BLaER1 treated with 17β-estradiol and CSF1 and Interleukin-3, amounts not matched to agents 10 nM and 100 nM (cell line): ENCODE data around the gene CHAMP1.

Experiments used
- H3K27ac ChIP-seq, 11 experiments: shearing (Covaris generic); formaldehyde crosslinking; 2 replicates each; pipeline ENCODE4 v1.8.1; 2022
- H3K27me3 ChIP-seq, 11 experiments: shearing (Covaris generic); formaldehyde crosslinking; 2 replicates each; pipeline ENCODE4 v1.8.1; 2022
- H3K36me3 ChIP-seq, 11 experiments: shearing (Covaris generic); formaldehyde crosslinking; 2 replicates each; pipeline ENCODE4 v1.8.1; 2022
- H3K4me1 ChIP-seq, 10 experiments: shearing (Covaris generic); formaldehyde crosslinking; 2 replicates each; pipeline ENCODE4 v1.8.1; 2022
- H3K4me2 ChIP-seq, 11 experiments: shearing (Covaris generic); formaldehyde crosslinking; 2 replicates each; pipeline ENCODE4 v1.8.1; 2022
- H3K4me3 ChIP-seq, 10 experiments: shearing (Covaris generic); formaldehyde crosslinking; 2 replicates each; pipeline ENCODE4 v1.8.1; 2022
- H3K9ac ChIP-seq, 11 experiments: shearing (Covaris generic); formaldehyde crosslinking; 2 replicates each; pipeline ENCODE4 v1.8.1; 2022
- H3K9me3 ChIP-seq, 11 experiments: shearing (Covaris generic); formaldehyde crosslinking; replicated peaks in 1 of 11; 2 replicates each; pipeline ENCODE4 v1.8.1; 2022
- H4K20me1 ChIP-seq, 11 experiments: shearing (Covaris generic); formaldehyde crosslinking; 2 replicates each; pipeline ENCODE4 v1.8.1; 2022
- Cebpa-rat ChIP-seq, 11 experiments: shearing (Covaris generic); IDR thresholded peaks; 2 replicates each; pipeline ENCODE4 v1.8.1; 2022

Gene CHAMP1, protein sequence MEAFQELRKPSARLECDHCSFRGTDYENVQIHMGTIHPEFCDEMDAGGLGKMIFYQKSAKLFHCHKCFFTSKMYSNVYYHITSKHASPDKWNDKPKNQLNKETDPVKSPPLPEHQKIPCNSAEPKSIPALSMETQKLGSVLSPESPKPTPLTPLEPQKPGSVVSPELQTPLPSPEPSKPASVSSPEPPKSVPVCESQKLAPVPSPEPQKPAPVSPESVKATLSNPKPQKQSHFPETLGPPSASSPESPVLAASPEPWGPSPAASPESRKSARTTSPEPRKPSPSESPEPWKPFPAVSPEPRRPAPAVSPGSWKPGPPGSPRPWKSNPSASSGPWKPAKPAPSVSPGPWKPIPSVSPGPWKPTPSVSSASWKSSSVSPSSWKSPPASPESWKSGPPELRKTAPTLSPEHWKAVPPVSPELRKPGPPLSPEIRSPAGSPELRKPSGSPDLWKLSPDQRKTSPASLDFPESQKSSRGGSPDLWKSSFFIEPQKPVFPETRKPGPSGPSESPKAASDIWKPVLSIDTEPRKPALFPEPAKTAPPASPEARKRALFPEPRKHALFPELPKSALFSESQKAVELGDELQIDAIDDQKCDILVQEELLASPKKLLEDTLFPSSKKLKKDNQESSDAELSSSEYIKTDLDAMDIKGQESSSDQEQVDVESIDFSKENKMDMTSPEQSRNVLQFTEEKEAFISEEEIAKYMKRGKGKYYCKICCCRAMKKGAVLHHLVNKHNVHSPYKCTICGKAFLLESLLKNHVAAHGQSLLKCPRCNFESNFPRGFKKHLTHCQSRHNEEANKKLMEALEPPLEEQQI

GRCh38 chr13:114314074-114314912, at the start of gene CHAMP1:
Gene CHAMP1 (plus strand): TSS chr13:114314503. CDS start chr13:114323843, 9,340 bp downstream.
- no peaks in the 10 kb centered on the region for H3K9me3 ChIP-seq
- peaks cover 35 to 49% (median 42%) of the 10 kb centered on the region in 11 experiments; a peak in 20 of 22 replicates for H4K20me1 ChIP-seq
- peak within 1 kb of the TSS; percentile 81 to 97 (median 94) for H3K27ac ChIP-seq
- H3K27me3 ChIP-seq: no peaks in the 10 kb centered on the region
- peak within 1 kb of the TSS; percentile 88 to 97 (median 93) for H3K9ac ChIP-seq
- H3K4me3 ChIP-seq: peak within 1 kb of the TSS; percentile 75 to 90 (median 82)
- peaks cover 45 to 86% (median 77%) of the 10 kb centered on the region in 10 experiments for H3K4me1 ChIP-seq
- peak within 1 kb of the TSS; percentile 77 to 94 (median 88) for H3K4me2 ChIP-seq
- peaks cover 0 to 36% (median 25%) of the 10 kb centered on the region in 11 experiments; a peak in 15 of 22 replicates for H3K36me3 ChIP-seq
- TF ChIP-seq Cebpa-rat (IDR thresholded peaks at IDR 0.05): no peak

DNA sequence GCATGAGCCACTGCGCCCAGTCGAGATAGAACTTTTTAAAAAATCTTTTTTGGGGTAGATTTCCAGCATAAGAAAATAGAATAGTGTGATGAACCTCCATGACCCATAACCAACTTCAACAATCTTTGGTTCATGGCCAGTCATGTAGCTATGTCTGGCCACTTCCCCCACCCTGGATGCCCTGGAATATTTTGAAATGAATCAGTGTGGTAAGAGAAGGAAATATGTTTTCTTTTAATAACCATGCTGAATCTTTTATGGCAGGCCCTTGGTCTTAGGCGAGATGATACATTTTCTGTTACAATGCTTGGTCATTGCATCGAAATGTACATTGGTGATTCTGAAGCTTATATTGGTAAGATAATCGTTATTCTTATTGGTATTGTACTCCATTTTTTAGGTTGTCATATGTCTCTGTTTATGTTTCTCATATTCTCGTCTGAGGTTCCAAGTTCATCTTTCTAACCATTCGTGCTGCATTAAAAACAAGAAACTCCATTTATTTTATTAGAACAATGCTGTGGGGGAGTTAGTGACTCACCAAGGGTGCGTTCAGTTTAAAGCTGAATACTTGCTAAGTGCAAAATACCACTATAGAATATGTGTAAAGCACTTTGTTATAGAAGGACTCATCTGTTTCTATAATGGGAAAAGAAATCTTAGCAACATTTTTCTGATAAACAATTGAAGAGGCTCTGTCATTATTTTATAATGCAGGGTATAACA, 49.3 kb upstream of the CHAMP1 start:
- Histone ChIP-seq H3K4me2 (no peak overlapping the region), H3K36me3 (peaks cover 93 to 100% (median 97%) of the 10 kb centered on the region in 11 experiments), H3K27me3 (no peaks in the 10 kb centered on the region), H3K4me3 (no peak overlapping the region), H3K9ac (no peak overlapping the region), H3K9me3 (peaks cover 0 to 19% (median 9%) of the 10 kb centered on the region in 11 experiments; a peak in 10 of 22 replicates), H4K20me1 (peaks cover 0 to 25% (median 5%) of the 10 kb centered on the region in 11 experiments; a peak in 6 of 22 replicates), H3K27ac (no peak overlapping the region), H3K4me1 (peaks cover 0 to 51% (median 37%) of the 10 kb centered on the region in 10 experiments; a peak in 17 of 20 replicates)
- no peak for TF ChIP-seq Cebpa-rat (IDR thresholded peaks at IDR 0.05)

DNA sequence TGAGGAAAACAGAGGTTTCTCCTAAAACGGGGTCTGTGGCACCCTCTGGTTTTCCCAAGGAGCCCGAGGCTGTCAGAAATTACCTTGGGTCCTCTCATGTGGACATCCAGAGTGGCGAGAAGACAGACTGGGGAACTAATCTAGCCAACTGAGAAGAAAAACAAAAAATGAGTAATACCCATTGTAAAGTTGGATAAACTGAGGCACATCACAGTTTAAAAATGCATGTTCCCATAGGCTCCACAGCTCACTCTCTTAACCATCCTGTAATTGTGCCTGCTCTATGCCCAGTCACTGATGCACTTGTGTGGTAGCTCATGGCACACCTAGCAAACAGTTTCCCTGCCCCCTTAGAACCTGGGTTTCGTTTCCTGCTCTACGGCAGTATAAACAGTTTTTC, 48.1 kb upstream of the CHAMP1 start:
- H3K36me3 ChIP-seq: peaks cover 91 to 98% (median 93%) of the 10 kb centered on the region in 11 experiments
- TF ChIP-seq Cebpa-rat (IDR thresholded peaks at IDR 0.05): no peak

GRCh38 chr13:114268344-114269280, 45.7 kb upstream of the CHAMP1 start:
- Histone ChIP-seq H3K4me3 (no peak overlapping the region), H3K36me3 (peaks cover 88 to 99% (median 94%) of the 10 kb centered on the region in 11 experiments), H3K4me1 (peaks cover 0 to 15% (median 3%) of the 10 kb centered on the region in 10 experiments; a peak in 12 of 20 replicates), H3K9me3 (peaks cover 0 to 19% (median 9%) of the 10 kb centered on the region in 11 experiments; a peak in 10 of 22 replicates), H3K27me3 (no peaks in the 10 kb centered on the region), H4K20me1 (0 out of 22 replicates have a peak, but pooled peaks cover 0 to 6% (median 0%) of the 10 kb centered on the region in 11 experiments), H3K9ac (no peak overlapping the region), H3K27ac (no peak overlapping the region), H3K4me2 (peak overlapping the region in 2 of 11 experiments; percentile 7 to 13; a peak in 1 of 22 replicates)
- no peak for TF ChIP-seq Cebpa-rat (IDR thresholded peaks at IDR 0.05)

More for the DNA sequence above, 48.1 kb upstream of the CHAMP1 start:
- Histone ChIP-seq H3K4me1 (peaks cover 0 to 39% (median 27%) of the 10 kb centered on the region in 10 experiments; a peak in 17 of 20 replicates), H3K27me3 (no peaks in the 10 kb centered on the region), H3K27ac (no peak overlapping the region), H3K9me3 (peaks cover 0 to 19% (median 9%) of the 10 kb centered on the region in 11 experiments; a peak in 10 of 22 replicates), H3K4me3 (no peak overlapping the region), H3K4me2 (no peak overlapping the region), H4K20me1 (peaks cover 0 to 19% (median 5%) of the 10 kb centered on the region in 11 experiments; a peak in 6 of 22 replicates), H3K9ac (no peak overlapping the region)

- H3K4me2 ChIP-seq: no peak overlapping the region
- TF ChIP-seq Cebpa-rat (IDR thresholded peaks at IDR 0.05): 0 out of 22 replicates have a peak, but pooled peaks of 1 of the 11 experiments have one; percentile 31
- no peaks in the 10 kb centered on the region for H3K27me3 ChIP-seq
- H4K20me1 ChIP-seq: 0 out of 22 replicates have a peak, but pooled peaks cover 0 to 5% (median 0%) of the 10 kb centered on the region in 11 experiments
- H3K4me3 ChIP-seq: no peak overlapping the region
- H3K27ac ChIP-seq: no peak overlapping the region
- H3K36me3 ChIP-seq: peaks cover 88 to 99% (median 94%) of the 10 kb centered on the region in 11 experiments
- H3K4me1 ChIP-seq: peaks cover 0 to 10% (median 1%) of the 10 kb centered on the region in 10 experiments; a peak in 8 of 20 replicates
- H3K9ac ChIP-seq: no peak overlapping the region
- H3K9me3 ChIP-seq: peaks cover 0 to 19% (median 9%) of the 10 kb centered on the region in 11 experiments; a peak in 10 of 22 replicates
These were observed 45.0 kb upstream of the CHAMP1 start for GRCh38 chr13:114269281-114269770.

DNA sequence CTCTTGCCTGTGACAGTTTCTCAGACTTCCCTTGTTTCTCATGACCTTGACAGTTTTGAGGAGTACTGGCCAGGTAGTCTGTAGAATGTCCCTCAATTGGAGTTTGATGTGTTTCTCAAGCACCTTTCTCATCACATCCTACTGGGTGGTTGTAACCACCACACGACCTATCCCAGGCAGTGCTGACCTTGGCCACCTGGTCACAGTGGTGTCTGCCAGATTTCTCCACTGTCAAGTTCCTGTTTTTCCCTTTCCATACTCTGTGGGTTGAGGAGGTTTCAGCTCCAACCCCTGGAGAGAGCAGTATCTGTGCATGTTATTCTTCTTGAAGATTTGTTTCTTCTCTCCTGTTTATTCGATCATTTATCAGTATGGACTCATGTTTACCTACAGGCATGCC, 41.3 kb upstream of the CHAMP1 start:
- no peak overlapping the region for H3K27ac ChIP-seq
- peaks cover 0 to 7% (median 5%) of the 10 kb centered on the region in 11 experiments; a peak in 10 of 22 replicates for H3K9me3 ChIP-seq
- H3K36me3 ChIP-seq: peaks cover 66 to 98% (median 83%) of the 10 kb centered on the region in 11 experiments
- no peak overlapping the region for H3K4me2 ChIP-seq
- H3K27me3 ChIP-seq: no peaks in the 10 kb centered on the region
- 0 out of 22 replicates have a peak, but pooled peaks cover 0 to 4% (median 0%) of the 10 kb centered on the region in 11 experiments for H4K20me1 ChIP-seq
- no peak for TF ChIP-seq Cebpa-rat (IDR thresholded peaks at IDR 0.05)
- H3K4me1 ChIP-seq: peaks cover 6 to 20% (median 14%) of the 10 kb centered on the region in 10 experiments; a peak in 17 of 20 replicates
- no peak overlapping the region for H3K4me3 ChIP-seq
- H3K9ac ChIP-seq: no peak overlapping the region
